Spleen (tissue), 7 donors: ENCODE data around the gene NUP153.

Experiments used
- POLR2AphosphoS5 ChIP-seq, 3 donors: sonication (generic); formaldehyde crosslinking; IDR thresholded peaks; one replicate each; pipeline ENCODE4 v1.5.1; 2017; ENCODE audit warnings: antibody characterized with exemption in 3 of 3
- TF ChIP-seq, protein P1 (sequence below), 11 experiments: fragments of 200-600 bp in 7 of 11; fragments of 450-650 bp in 4 of 11; sonication (generic) in 4 of 11; IDR thresholded peaks in 8 of 11; conservative IDR thresholded peaks in 3 of 11; 1 replicate in 7 of 11; 2 replicates in 4 of 11; pipeline versions ENCODE4 v1.4.0 to v1.8.0; 2016 to 2021; ENCODE audit warnings: antibody characterized with exemption in 11 of 11, inconsistent platforms in 4 of 11, mild to moderate bottlenecking in 1 of 11
- donor health status: DM: no; HTN: no; CAD: no; lungs with moderate emphysema.
- donor health status: DM: no; HTN: no; CAD: no.
- donor health status: DM: no; HTN: no; CAD: no.

DNA sequence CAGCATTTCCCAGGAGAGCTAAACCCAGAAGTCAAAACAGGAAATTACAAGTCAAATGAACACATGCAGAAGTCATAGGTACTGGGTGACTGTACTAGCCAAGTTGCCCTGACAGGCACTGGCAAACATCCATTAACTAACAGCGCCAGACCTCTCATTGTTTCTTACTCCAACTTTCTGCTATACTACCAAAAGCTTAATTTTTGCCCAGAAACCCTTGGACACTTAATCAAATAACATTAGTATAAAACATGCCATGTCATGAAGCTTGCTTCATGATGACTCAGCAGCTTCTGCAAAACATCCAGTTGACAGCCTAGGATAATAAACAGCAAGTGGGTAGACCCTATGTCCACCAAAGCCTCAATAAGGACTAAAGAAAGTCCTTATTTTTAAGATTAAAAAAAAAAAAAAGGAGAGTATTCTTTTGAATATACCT lies 3.5 kb downstream of the NUP153 start:
- TF ChIP-seq, protein P1, sequence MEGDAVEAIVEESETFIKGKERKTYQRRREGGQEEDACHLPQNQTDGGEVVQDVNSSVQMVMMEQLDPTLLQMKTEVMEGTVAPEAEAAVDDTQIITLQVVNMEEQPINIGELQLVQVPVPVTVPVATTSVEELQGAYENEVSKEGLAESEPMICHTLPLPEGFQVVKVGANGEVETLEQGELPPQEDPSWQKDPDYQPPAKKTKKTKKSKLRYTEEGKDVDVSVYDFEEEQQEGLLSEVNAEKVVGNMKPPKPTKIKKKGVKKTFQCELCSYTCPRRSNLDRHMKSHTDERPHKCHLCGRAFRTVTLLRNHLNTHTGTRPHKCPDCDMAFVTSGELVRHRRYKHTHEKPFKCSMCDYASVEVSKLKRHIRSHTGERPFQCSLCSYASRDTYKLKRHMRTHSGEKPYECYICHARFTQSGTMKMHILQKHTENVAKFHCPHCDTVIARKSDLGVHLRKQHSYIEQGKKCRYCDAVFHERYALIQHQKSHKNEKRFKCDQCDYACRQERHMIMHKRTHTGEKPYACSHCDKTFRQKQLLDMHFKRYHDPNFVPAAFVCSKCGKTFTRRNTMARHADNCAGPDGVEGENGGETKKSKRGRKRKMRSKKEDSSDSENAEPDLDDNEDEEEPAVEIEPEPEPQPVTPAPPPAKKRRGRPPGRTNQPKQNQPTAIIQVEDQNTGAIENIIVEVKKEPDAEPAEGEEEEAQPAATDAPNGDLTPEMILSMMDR (IDR thresholded peaks at IDR 0.05 in 8 of 11, conservative IDR thresholded peaks at IDR 0.05 in 3 of 11), result no peak
- peak in 1 of 3 donors; percentile 59 for TF ChIP-seq POLR2AphosphoS5 (IDR thresholded peaks at IDR 0.05)
